RPMI7951 (cell line): ENCODE data around the gene CNOT10. TPM values are rescaled to one million over a fixed set of nuclear protein-coding genes. Genes with fewer than 3 reads are reported as not detected.
"Not testable (repeated sequence)": the region's sequence is repeated elsewhere in the genome, so short reads cannot be mapped to it uniquely, and the experiment has no call there.

Experiments used
- DNase-seq: peaks from one replicate; pipeline ENCODE4 v3.0.0-alpha.2; 2012; ENCODE audit warnings: low read depth
- total RNA-seq: library from RNA; depleted of rRNA; stranded (reverse); fragments of >200 nt; shearing (Covaris generic); gene quantifications from 2 replicates; pipeline ENCODE4 v1.2.3, GENCODE V29; 2014

CNOT10 gene
- total RNA-seq, 1 experiment from 2014 or later, result 38.9 TPM

- no peak for DNase-seq
These were observed 72.8 kb downstream of the CNOT10 start for GRCh38 chr3:32757618-32758374.

GRCh38 chr3:32758375-32758753 lies 73.4 kb downstream of the CNOT10 start:
- DNase-seq, result no peak

GRCh38 chr3:32759342-32759741 lies 74.4 kb downstream of the CNOT10 start:
- no peak for DNase-seq

- no peak for DNase-seq
These were observed 79.5 kb downstream of the CNOT10 start for GRCh38 chr3:32764481-32764880.

DNA sequence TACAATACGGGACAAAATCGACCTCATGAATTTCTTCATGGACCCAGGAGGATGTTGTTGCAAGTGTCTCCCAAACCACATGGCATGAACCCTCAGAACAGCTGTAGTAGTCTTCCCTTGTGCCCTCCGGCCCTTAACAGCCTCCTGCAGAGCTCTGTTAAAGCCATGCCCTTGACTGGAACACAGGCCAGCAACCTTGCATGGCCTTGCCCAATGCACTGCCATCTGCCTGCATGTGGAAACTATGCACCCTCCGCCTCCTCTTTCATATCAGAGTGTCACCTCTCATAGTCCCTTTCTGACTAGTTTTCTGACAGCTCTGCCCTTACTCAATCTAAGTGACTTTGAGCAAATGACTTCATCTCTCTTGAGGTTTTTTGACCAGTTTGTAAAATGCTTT lies 93.4 kb downstream of the CNOT10 start:
- no peak for DNase-seq

- no peak for DNase-seq
These were observed 95.2 kb downstream of the CNOT10 start for GRCh38 chr3:32780071-32780734.

DNA sequence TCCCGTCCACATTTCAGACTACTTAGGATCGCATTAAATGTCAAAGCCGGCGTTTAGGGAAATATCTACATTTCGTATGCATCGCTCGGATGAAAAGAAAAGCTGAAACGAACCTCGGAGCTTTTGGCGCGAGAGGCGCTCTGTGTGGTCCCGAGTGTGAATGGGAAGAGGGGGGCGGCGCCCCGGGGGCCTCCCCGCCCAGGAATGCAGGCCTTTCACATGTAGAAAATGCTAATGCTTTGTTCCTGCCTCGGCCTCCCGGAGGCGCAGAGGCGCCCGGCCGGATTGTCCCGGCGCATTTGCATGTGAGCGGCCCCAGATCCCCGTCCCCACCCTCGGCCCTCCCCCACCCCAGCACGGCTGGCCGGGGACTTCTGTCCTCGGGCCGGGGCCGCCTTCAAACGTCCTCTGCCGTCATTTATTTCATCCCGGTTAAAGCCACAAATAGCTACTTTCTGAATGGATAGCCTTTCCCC lies 95.8 kb downstream of the CNOT10 start:
- peak; percentile 56 for DNase-seq

DNA sequence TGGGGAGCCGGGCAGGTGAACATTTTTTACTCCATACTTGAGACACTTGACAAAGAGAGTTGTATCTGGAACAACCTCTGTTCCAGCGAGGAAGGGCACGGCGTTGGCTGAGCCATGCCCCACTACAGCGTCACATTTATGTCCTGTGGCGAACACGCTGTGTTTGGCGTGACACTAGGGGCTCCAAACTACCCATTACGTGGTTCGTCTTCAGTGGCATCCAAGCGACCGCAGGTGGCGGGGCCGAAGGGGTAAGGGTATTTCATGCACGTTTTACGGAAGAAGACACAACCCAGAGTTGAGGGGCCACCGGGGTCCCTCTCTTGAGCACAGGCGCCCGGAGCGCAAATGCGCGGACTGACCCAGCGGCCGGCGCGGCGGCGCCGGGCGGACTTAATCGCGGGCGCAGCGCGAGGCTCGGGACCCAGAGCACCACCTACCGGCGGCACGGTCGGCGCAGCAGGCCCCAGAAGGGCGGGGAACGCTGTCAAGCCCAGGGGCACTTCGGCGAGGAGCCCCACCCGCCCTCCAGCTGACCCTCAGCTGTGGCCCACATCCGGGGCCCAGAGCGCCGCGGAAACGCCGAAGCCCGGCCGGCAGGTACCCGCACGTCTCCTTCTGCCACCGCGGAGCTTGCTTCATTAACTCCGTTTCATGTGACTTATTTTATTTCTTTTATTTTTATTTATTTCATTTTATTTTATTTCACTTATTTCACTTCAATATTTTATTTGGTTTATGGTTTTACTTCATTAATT lies 96.4 kb downstream of the CNOT10 start:
- peak; percentile 80 for DNase-seq

GRCh38 chr3:32781969-32782270 lies 96.9 kb downstream of the CNOT10 start:
- not testable (repeated sequence) for DNase-seq

DNA sequence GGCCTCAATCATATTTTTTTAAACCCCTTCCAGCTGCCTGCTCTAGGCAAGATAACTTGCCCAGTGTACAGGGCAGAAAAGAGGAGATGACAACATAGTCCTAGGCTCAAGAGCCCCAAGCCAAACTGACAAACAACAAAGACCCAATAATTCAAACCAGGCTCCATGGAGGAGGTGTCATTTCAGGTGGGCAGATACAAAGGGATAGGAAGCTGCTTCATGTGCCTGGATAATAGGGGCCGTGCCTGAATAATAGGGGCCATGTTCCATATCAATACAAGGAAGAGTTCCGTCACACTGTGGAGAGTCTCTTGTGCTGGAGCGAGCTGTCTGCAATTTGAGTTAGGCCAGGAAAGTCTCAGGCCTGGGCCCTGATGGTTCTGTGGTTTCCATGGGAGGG lies 97.4 kb downstream of the CNOT10 start:
- no peak for DNase-seq

DNA sequence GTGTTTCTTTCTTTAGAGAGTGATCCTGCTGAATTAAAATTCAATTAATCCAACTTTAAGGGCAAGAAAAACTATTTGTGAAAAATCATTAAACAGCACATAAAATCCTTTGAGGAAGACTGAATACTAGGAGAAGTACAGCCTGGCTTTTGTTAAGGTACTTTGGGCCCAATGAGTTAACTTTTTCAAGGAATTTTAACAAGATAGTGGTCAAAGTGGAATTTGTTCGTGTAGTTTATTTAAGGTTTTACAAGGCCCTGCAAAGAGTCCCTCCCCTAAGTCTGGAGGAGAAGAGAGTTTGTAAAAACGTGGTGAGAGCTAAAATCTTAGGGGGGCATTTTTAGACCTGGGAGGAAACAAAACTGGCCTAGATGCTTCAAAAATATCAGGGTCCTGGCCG lies 106.8 kb downstream of the CNOT10 start:
- no peak for DNase-seq

DNA sequence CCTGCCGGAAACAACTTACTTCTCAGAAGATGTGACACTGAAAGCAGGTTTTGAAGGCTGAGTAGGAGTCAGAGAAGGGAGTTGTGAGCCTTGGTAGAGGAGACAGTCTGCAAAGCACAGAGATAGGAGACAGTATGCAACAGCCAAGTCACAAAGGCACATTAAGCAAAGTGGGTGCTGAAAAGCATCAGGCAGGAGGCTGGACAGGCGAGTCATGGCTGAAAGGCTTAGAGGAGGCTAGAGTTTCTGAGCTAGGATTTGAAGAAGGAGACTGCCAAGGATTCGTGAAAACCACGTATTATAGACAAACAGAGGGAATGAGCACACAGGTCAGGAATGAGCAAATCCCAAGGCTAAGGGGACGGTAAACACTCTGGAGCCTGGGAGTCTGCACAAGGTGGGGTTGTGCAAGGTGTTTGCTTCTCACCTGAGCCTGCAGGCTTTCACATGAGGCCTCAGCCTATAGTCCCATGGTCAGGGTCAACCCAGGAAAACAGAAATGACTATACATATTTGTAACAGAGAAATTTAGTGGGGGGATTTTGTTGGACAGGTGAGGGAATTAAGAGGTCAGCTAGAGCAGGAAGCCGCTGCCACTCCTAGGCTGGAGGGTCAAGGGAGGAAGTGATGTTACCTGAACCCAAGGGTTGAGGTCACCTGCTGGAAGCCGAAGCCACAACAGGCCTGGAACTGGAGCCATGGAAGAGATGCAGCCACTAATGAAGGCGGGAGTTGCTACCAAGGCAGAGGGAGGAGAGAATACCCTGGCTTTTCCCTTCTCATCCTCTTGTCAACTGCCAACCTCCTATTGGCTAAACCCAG lies 109.7 kb downstream of the CNOT10 start:
- no peak for DNase-seq

DNA sequence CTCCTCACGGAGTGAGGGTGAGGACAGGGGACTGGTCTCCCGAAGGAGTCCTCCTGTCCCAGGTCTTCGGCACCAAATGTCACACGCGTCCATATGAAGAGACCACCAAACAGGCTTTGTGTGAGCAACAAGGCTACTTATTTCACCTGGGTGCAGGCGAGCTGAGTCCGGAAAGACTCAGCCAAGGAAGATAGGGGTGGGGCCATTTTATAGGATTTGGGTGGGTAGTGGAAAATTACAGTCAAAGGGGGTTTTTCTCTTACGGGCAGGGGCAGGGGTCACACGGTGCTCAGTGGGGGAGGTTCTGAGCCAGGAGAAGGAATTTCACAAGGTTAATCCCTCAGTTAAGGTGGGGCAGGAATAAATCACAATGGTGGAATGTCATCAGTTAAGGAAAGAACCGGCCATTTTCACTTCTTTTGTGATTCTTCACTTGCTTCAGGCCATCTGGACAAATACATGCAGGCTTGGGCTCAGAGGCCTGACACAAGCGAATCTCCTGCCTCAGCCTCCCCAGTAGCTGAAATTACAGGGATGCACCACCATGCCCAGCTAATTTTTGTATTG lies 111.5 kb downstream of the CNOT10 start:
- DNase-seq, result not testable (repeated sequence)

DNA sequence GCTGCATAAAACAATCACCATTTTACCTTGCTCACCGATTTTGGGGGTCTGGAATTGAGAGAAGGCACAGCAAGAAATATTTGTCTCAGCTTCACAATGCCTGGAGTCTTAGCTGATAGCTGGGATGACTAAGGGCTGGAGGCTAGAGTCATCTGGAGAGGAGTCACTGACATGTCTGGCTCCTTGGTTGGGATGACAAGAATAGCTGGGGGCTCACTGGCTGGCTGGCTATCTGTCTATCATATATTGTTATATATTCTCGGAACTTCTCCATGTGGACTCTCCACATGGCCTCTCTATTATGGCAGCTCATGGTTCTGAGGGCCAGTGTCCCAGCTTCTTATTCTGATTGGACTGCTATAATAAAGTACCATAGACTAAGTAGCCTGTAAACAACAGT lies 112.8 kb downstream of the CNOT10 start:
- DNase-seq, result no peak

DNA sequence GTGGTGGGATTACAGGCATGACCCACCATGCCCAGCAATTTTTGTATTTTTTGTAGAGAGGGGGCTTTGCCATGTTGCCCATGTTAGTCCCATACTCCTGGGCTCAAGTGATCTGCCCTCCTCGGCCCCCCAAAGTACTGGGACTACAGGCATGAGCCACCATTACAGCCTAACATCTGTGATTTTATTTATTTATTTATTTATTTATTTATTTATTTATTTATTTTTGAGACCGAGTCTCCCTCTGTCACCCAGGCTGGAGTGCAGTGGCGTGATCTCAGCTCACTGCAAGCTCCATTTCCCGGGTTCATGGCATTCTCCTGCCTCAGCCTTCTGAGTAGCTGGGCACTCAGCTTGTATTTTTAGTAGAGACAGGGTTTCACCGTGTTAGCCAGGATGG lies 116.5 kb downstream of the CNOT10 start:
- not testable (repeated sequence) for DNase-seq

GRCh38 chr3:32813180-32813579 lies 128.2 kb downstream of the CNOT10 start:
- DNase-seq, result no peak

DNA sequence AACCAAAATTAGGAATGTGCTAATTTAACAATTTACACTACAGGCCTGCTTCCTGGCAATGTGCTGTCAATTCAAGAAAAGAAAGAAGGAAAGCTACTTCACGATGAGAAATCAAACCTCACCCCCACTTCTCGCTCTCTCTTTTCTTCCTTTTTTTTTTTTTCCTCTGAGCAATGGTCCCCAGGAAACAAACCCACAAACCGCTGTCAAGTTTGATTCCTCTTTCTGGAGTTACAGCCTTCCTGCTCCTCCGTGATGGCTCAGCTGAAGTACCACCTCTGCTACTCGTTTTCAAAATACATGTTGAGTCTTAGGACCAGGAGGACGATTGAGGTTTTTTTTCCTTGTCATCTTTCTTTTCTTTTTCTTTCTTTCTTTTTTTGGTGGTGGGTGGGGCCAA lies 129.4 kb downstream of the CNOT10 start:
- no peak for DNase-seq

DNA sequence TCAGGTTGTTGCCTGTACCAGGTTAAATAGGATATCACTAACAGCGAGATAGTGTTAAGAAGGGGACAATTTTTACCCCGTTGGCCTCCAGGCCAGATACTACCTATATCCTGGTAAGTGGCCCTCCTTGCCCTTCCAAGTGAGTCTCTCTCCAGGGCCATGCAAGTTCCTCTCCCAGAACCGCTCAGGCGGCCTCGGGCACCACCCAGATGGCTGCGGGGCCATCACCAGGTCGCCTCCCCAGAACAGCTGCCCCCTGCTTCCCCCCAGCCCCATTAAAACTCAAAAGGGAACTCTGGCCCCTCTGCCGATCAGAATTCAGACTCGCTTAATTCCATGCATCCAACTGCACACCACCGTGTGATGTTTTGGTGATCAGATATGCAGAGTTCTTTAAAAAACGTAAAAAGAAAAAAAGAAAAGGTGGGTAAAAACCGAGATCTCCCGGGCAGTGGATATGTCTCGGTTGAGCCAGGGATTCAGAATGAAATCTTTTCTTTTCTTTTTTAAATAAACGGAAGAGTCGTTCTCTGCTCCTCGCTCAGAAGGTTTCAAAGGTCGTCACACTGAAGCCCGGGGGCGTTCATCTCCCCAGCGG lies 131.0 kb downstream of the CNOT10 start:
- no peak for DNase-seq

DNA sequence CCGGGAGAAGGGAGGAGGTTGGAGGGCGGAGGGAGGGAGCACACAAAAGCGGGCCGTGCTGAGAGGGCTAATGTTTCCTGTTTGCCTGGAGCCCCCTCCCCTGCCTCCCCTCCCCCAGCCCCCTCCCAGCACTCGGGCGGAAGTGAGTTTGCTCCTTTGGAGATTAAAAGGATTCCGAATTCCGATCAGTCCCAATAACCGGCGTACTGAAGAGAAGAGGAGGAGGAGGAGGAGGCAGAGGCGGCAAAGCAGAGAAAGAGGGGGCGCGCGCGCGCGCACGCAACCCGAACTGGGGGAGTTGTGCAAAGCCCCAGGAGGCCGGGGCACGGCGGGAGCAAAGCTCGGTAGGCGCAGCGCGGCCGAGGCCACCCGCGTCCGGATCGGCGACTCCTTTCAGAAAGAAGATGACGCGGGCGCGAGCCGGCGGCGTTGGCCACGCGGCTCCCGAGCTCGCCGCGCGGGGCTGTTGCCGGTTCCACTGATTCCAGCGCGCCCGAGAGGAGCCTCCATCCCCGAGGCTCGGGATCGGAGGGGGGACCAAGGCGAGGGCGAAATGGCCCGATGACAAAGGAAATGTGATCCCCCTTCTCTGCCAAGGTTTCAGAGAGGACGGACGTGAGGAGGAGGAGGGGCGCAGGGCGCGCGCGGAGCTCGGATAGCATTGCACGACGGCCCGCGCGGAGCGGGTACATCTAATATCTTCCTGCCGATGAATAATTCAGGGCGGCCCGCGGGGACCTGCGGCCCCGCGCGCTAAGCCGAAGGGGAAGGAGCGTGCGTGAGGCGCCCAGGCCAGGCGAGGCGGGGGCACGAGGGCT lies 131.7 kb downstream of the CNOT10 start:
- peak; percentile 7 for DNase-seq

DNA sequence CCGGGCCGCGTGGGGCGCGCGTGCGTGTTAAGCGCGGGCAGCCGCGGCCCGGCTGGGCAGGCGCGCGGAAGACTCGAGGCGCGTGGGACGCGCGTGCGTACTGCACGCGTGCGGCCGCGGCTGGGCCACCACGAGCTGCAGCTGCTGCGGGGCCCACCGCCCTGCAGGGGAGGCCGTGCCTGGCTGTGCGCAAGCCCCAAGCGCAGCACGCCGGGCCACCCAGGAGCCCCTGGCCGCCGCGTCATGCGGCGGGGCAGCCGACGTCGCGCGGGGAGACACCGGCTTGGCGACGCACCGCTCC lies 132.2 kb downstream of the CNOT10 start:
- DNase-seq, result no peak
